Measurements from ENCODE around the gene SH3BGRL2. TPM values are rescaled to one million over a fixed set of nuclear protein-coding genes. Genes with fewer than 3 reads are reported as not detected.

The SH3BGRL2 gene
- polyA plus RNA-seq, 1 donor (not counting 4 experiments of a cell fraction or from before 2014, with no cell fraction given) = 3.8 TPM

GRCh38 chr6:79604583-79605037 is 26.5 kb upstream of the SH3BGRL2 start:
- no peak for FAIRE-seq
- no peak overlapping the region for H3K27ac ChIP-seq (ENCODE audit: control insufficient read depth, insufficient read depth, low read length)

GRCh38 chr6:79605061-79605460 is 26.1 kb upstream of the SH3BGRL2 start:
- no peaks in the 10 kb centered on the region for H3K9me3 ChIP-seq (ENCODE audit: control insufficient read depth, low read depth, low read length)
- no peak overlapping the region for H2AFZ ChIP-seq (ENCODE audit: control insufficient read depth, low read length)
- H3K4me1 ChIP-seq (ENCODE audit: control insufficient read depth, extremely low read depth, insufficient read depth, low read length) = no peaks in the 10 kb centered on the region
- DNase-seq (ENCODE audit: low read depth, low spot score) (no peak), FAIRE-seq (no peak)
- no peaks in the 10 kb centered on the region for H3K79me2 ChIP-seq (ENCODE audit: control insufficient read depth, insufficient read depth, low read length)
- no peak overlapping the region for H3K27ac ChIP-seq (ENCODE audit: control insufficient read depth, insufficient read depth, low read length)
- no peak for TF ChIP-seq EZH2 (IDR thresholded peaks at IDR 0.05; ENCODE audit: low read length)
- TF ChIP-seq, protein P1, sequence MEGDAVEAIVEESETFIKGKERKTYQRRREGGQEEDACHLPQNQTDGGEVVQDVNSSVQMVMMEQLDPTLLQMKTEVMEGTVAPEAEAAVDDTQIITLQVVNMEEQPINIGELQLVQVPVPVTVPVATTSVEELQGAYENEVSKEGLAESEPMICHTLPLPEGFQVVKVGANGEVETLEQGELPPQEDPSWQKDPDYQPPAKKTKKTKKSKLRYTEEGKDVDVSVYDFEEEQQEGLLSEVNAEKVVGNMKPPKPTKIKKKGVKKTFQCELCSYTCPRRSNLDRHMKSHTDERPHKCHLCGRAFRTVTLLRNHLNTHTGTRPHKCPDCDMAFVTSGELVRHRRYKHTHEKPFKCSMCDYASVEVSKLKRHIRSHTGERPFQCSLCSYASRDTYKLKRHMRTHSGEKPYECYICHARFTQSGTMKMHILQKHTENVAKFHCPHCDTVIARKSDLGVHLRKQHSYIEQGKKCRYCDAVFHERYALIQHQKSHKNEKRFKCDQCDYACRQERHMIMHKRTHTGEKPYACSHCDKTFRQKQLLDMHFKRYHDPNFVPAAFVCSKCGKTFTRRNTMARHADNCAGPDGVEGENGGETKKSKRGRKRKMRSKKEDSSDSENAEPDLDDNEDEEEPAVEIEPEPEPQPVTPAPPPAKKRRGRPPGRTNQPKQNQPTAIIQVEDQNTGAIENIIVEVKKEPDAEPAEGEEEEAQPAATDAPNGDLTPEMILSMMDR (optimal IDR thresholded peaks at IDR 0.05 in 1 of 3, IDR thresholded peaks at IDR 0.05 in 1 of 3, conservative IDR thresholded peaks at IDR 0.05 in 1 of 3; ENCODE audit: extremely low read depth in 1 of 3, insufficient read depth in 2 of 3, low read length in 3 of 3) = no peak
- no peak overlapping the region for H3K4me3 ChIP-seq (ENCODE audit: control insufficient read depth in 2 of 3, extremely low read depth in 1 of 3, insufficient read depth in 2 of 3, low read depth in 1 of 3, low read length in 3 of 3)
- no peaks in the 10 kb centered on the region for H3K36me3 ChIP-seq (ENCODE audit: control insufficient read depth in 2 of 2, extremely low read depth in 1 of 2, insufficient read depth in 2 of 2, low read length in 2 of 2)
- H3K9ac ChIP-seq (ENCODE audit: control insufficient read depth, extremely low read depth, insufficient read depth, low read length) = no peak overlapping the region
- no peaks in the 10 kb centered on the region for H3K27me3 ChIP-seq (ENCODE audit: control insufficient read depth, extremely low read depth, insufficient read depth, low read length)
- dilution Hi-C loops (cut with MboI; ENCODE audit: extremely low pct_ligation_motif_present, low sequenced_read_pairs) = no loop called here
- H3K9me1 ChIP-seq (ENCODE audit: control insufficient read depth, extremely low read depth, insufficient read depth, low read length) = no peaks in the 10 kb centered on the region
- no peaks in the 10 kb centered on the region for H4K20me1 ChIP-seq (ENCODE audit: control insufficient read depth, extremely low read depth, insufficient read depth, low read length)
- H3K4me2 ChIP-seq (ENCODE audit: control insufficient read depth, extremely low read depth, insufficient read depth, low read depth, low read length) = no peak overlapping the region

More at GRCh38 chr6:79604583-79605037, 26.5 kb upstream of the SH3BGRL2 start:
- Histone ChIP-seq H3K9me3 (ENCODE audit: control insufficient read depth, low read depth, low read length) (no peaks in the 10 kb centered on the region), H3K36me3 (ENCODE audit: control insufficient read depth in 2 of 2, extremely low read depth in 1 of 2, insufficient read depth in 2 of 2, low read length in 2 of 2) (no peaks in the 10 kb centered on the region), H3K79me2 (ENCODE audit: control insufficient read depth, insufficient read depth, low read length) (no peaks in the 10 kb centered on the region), H3K4me1 (ENCODE audit: control insufficient read depth, extremely low read depth, insufficient read depth, low read length) (no peaks in the 10 kb centered on the region), H3K27me3 (ENCODE audit: control insufficient read depth, extremely low read depth, insufficient read depth, low read length) (no peaks in the 10 kb centered on the region), H3K9ac (ENCODE audit: control insufficient read depth, extremely low read depth, insufficient read depth, low read length) (no peak overlapping the region), H3K9me1 (ENCODE audit: control insufficient read depth, extremely low read depth, insufficient read depth, low read length) (no peaks in the 10 kb centered on the region), H4K20me1 (ENCODE audit: control insufficient read depth, extremely low read depth, insufficient read depth, low read length) (no peaks in the 10 kb centered on the region), H3K4me2 (ENCODE audit: control insufficient read depth, extremely low read depth, insufficient read depth, low read depth, low read length) (no peak overlapping the region), H2AFZ (ENCODE audit: control insufficient read depth, low read length) (no peak overlapping the region), H3K4me3 (ENCODE audit: control insufficient read depth in 2 of 3, extremely low read depth in 1 of 3, insufficient read depth in 2 of 3, low read depth in 1 of 3, low read length in 3 of 3) (no peak overlapping the region)
- dilution Hi-C loops (cut with MboI; ENCODE audit: extremely low pct_ligation_motif_present, low sequenced_read_pairs) = no loop called here
- TF ChIP-seq, protein P1 (optimal IDR thresholded peaks at IDR 0.05 in 1 of 3, IDR thresholded peaks at IDR 0.05 in 1 of 3, conservative IDR thresholded peaks at IDR 0.05 in 1 of 3; ENCODE audit: extremely low read depth in 1 of 3, insufficient read depth in 2 of 3, low read length in 3 of 3) = no peak
- no peak for DNase-seq (ENCODE audit: low read depth, low spot score)
